OCI-LY1 (cell line): Measurements from ENCODE around the gene LRP8.

Source experiments
- CTCF ChIP-seq: fragments of 200-600 bp; sonication (generic), shearing (Covaris generic); IDR thresholded peaks from 2 replicates; pipeline ENCODE4 v1.5.1; 2017; ENCODE audit warnings: mild to moderate bottlenecking, antibody characterized with exemption, low read length, moderate library complexity, mixed read lengths
- EZH2 ChIP-seq: fragments of 200-600 bp; sonication (generic), shearing (Covaris generic); IDR thresholded peaks from 2 replicates; pipeline ENCODE4 v1.8.0; 2017; ENCODE audit warnings: borderline replicate concordance, mixed run types, mild to moderate bottlenecking, antibody characterized with exemption, low read length, moderate library complexity, mixed read lengths

- no peak for TF ChIP-seq EZH2
- TF ChIP-seq CTCF, result no peak
Observed at GRCh38 chr1:53207726-53208125, 120.1 kb downstream of the LRP8 start.
